ENCODE measurements around the gene ZNF408.
"Not testable (repeated sequence)": the region's sequence is repeated elsewhere in the genome, so short reads cannot be mapped to it uniquely, and the experiment has no call there.

ZNF408 gene

DNA sequence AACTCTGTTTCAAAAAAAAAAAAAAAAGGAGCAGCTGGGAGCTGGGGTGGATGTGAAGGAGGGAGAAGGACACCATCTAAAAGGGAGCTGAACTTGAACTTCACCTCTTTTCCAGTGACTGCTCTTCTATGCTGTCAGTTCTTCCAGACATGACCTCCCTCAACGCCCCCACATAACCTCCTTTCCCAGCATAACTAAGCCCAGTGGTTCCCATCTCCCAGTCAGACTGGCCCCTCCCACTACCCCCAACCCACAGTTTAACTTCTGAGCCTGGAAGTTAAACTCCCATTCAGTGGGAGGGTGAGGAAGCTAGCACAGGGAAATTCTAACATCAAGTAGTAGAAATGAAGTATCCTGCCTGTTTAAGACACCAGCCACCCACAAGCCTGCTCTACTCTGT is 2.2 kb upstream of the ZNF408 start:
- DNase-seq, result no peak

- DNase-seq, result no peak
Measured at GRCh38 chr11:46701078-46701654, 335 bp downstream of the ZNF408 start.

- DNase-seq, result no peak
Measured at GRCh38 chr11:46705070-46705688, 4.3 kb downstream of the ZNF408 start.

GRCh38 chr11:46706886-46707285 is 6.1 kb downstream of the ZNF408 start:
- DNase-seq, result no peak

GRCh38 chr11:46709351-46709750 is 8.5 kb downstream of the ZNF408 start:
- not testable (repeated sequence) for DNase-seq

GRCh38 chr11:46710821-46711269 is 10.0 kb downstream of the ZNF408 start:
- peak; percentile 85 for DNase-seq

GRCh38 chr11:46711303-46711702 is 10.5 kb downstream of the ZNF408 start:
- peak; percentile 53 for DNase-seq

- DNase-seq, result no peak
Measured at GRCh38 chr11:46712874-46713576, 12.2 kb downstream of the ZNF408 start.

- not testable (repeated sequence) for DNase-seq
Measured at GRCh38 chr11:46717825-46718154, 17.0 kb downstream of the ZNF408 start.

GRCh38 chr11:46718155-46719019 is 17.6 kb downstream of the ZNF408 start:
- DNase-seq, result peak; percentile 31

DNA sequence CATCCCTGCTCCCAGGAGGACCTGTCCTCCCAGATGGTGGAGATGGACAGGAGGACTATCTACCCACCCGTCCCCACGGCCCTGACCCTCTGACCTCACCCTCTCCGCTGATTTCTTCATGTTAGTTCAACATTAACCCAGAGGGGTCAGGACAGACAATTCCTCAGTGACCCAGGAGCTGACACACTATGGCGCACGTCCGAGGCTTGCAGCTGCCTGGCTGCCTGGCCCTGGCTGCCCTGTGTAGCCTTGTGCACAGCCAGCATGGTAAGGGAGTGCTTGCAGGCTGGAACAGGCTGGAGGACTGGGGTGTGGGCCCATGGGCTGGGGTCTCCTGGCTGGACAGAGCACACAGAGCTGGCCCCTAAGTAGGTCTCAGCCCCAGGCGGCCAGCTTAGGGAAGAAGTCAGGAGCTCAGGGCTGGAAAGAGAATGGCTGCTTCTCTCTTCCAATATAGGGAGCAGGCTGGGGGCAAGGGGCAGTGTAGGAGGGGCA is 18.3 kb downstream of the ZNF408 start, which contains the start of gene F2:
TSS of gene F2 (plus strand) at position 166 of the 495 bp plus-strand sequence. CDS start at position 189, 23 bp downstream.
- no peak for DNase-seq

DNA sequence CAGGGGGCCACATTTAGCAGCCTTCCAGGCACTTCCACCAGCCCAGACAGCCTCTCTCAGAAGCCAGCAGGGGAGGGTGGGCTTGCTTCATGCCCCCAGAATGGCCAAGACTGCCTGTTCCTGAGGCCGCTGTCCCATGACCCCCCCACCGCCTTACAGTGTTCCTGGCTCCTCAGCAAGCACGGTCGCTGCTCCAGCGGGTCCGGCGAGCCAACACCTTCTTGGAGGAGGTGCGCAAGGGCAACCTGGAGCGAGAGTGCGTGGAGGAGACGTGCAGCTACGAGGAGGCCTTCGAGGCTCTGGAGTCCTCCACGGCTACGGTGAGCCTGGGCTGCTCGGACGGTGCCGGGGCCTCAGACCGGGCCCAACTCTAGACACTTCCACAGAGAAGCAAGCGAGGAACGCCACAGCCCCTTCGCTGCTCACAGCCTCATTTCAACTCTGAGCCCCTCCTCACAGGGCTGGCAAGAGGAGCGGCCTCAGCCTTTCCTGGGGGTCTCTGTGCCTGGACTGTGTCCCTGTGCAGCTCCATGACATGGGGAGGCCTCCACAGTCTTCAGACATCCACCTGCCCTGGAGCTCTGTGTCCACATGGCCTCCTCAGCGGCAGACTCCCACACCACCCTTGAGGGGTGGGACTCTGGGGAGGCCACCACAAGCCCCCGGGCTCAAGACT is 18.9 kb downstream of the ZNF408 start:
- no peak for DNase-seq

DNA sequence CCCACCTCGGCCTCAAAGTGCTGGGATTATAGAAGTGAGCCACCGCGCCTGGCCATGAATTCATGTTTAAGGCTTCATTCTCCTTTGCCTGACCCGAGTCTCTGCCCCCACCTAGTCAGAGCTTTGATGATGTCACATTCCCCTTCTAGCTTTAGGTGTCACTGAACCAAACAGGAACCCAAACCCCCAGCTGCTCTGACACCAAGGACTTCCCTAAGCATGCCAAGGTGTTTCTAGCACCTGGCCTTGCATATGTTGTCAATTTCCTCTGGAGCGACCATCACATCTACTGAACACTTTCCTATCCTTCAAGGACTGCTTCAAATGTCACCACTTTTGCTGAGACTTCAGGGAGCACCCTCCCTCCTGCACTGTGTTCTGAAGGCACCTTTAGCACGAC is 20.5 kb downstream of the ZNF408 start:
- no peak for DNase-seq

GRCh38 chr11:46722566-46723358 is 21.9 kb downstream of the ZNF408 start:
- no peak for DNase-seq

DNA sequence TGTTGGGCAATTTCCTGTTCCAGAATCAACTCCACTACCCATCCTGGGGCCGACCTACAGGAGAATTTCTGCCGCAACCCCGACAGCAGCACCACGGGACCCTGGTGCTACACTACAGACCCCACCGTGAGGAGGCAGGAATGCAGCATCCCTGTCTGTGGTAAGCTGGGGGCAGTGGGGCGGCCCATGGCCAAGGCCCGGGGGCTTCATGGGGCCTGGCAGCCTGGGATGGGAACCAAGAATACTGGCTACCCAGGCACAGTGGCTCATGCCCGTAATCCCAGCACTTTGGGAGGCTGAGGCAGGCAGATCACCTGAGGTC is 22.5 kb downstream of the ZNF408 start:
- no peak for DNase-seq

DNA sequence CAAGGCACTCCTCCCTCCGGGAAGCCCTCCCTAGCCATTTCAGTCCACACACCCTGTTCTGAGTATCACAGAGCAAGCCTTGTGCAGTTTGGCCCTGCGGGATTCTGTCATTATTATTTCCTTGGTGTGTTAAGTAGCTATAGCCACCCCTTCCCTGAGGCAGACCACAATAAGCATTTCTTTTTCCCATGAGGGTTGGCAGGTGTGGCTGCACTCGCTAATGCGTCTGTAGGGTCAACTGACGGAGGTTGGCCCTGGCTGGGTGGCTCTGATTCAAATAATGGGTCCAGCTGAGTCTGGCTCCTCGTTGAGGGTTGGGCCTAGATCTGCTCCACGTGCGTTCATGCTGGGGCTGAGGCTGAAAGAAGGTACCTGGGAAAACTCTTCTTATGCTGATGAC is 23.3 kb downstream of the ZNF408 start:
- no peak for DNase-seq

GRCh38 chr11:46725338-46726205 is 24.7 kb downstream of the ZNF408 start:
- DNase-seq, result no peak

DNA sequence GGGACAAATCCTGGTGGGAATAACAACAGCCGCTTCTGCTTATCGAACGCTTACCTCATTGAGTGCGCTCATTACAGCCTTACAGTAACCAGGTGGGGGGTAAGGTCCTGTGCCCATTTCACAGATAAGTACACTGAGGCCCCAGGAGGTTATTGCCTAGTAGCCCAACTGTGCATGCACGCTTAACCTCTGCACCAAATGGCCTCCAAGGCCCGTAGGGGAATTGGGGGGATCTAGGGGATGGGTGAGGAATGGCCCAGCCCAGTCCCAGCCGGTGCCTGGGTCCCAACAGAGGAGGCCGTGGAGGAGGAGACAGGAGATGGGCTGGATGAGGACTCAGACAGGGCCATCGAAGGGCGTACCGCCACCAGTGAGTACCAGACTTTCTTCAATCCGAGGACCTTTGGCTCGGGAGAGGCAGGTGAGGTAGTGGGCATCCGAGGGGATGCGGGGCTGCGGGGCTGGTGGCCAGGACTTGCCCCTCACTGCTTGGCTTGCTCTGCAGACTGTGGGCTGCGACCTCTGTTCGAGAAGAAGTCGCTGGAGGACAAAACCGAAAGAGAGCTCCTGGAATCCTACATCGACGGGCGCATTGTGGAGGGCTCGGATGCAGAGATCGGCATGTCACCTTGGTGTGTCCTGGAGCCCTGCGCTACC is 25.5 kb downstream of the ZNF408 start:
- DNase-seq, result no peak

- DNase-seq, result no peak
Measured at GRCh38 chr11:46727952-46728658, 27.3 kb downstream of the ZNF408 start.

Data from fibroblast of skin of scalp (primary cell).